ENCODE results near the gene CTSH. TPM values are rescaled to one million over a fixed set of nuclear protein-coding genes. Genes with fewer than 3 reads are reported as not detected.
"Not testable (repeated sequence)": the region's sequence is repeated elsewhere in the genome, so short reads cannot be mapped to it uniquely, and the experiment has no call there.

The CTSH gene
- total and polyA plus RNA-seq, 7 donors, result 37.4 to 274 (median 96.7) TPM

DNA sequence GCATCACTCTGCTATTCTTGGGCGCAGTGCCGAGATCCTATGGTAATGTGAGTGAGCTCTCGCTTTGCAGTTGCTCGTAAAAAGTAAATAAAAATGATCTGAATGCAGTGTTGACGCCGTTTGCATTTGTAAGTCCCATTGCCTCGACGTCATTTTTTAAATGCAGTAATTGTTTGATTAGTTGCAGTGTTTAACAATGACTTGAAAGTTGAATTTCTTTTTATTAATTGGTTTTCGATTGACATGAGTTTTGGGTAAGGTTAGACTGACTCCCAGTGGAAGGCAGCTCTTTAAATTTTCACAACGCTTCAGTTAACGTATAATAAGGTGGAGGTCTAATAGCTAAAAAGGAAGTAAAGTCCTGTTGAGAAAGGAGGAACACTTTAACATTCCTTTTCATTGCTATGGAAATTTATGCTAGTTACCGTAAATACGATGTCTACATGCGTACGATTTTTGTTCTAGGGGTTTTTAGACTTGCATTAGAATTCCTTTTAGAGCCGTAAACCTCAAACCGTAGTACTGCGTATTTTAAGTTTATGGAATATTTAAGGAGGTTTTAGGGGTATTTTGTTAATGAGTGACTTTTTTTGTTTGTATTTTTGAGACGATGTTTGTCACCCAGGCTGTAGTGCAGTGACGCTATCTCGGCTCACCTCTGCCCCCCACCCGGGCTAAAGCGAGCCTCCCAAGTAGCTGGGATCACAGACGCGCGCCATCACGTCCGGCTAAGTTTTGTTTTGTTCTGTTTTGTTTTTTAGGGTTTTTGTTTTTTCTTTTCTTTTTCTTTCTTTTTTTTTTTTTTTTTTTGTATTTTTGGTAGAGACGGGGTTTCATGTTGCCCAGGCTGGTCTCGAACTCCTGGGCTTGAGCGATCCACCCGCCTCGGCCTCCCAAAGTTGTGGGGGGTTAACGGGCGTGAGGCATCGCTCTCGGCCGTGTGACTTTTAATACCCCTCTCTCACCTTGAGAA, 70.8 kb downstream of the CTSH start:
- intact Hi-C loops (cut with DNase I), result loop anchor here (2.0 to 5.0 kb wide), 4 partner anchors 43 to 725 kb away; partner anchors contain the start of genes ADAMTS7 and IDH3A
- Histone ChIP-seq H3K9me3 (no peaks in the 10 kb centered on the region), H3K36me3 (no peaks in the 10 kb centered on the region), H3K4me3 (peak overlapping the region; percentile 74 to 99 (median 96)), H3K4me1 (peaks cover 0 to 54% (median 46%) of the 10 kb centered on the region in 4 donors), H3K27me3 (no peaks in the 10 kb centered on the region), H3K27ac (peak overlapping the region; percentile 95 to 100 (median 100))
- TF ChIP-seq EP300 (IDR thresholded peaks at IDR 0.05), result no peak
- TF ChIP-seq POLR2AphosphoS5 (IDR thresholded peaks at IDR 0.05), result no peak
- TF ChIP-seq POLR2A (IDR thresholded peaks at IDR 0.05), result no peak
- TF ChIP-seq CTCF (IDR thresholded peaks at IDR 0.05), result no peak
- DNase-seq, result no peak
- WGBS, 2 donors, result 1% methylated on average over 38 of the region's 38 CpGs

DNA sequence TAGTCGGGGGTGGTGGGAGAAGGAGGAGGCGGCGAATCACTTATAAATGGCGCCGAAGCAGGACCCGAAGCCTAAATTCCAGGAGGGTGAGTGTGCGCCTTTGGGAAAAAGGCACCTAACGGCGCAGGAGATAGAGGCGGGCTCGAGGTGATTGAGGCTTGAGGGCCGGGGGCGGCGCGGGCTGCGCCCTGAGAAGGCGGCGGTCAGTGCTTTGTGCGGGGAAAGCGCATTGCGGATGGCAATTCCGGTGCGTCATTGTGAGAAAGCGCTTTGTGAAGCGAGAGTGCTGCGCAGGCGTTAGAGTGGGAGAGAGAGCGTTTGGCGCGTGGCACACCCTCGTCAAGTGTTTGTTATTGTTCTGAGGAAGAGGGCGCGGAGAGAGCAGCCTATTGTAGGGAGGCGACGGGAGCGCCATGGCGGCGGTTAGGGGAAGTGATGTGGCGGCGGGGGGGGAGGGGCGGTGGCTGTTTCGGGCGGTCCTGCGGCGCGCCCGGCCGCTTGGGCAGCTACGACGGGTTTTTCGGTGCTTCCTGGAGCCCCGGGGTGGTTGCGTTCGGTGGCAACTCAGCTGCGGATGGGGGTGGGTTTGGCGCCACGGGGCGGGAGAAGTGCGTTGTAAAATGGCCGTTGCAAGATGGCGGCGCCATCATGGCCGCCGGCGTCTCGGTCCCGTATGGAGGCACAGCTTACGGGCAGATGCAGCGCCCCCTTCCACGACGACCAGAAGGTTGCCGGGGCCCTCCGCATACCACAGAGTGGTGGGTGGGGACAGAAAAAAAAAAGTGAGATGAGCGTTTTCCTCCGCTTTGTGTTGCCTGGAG, 71.7 kb downstream of the CTSH start:
- TF ChIP-seq CTCF (IDR thresholded peaks at IDR 0.05) (peak in 2 of 4 experiments; percentile 5 to 12), EP300 (IDR thresholded peaks at IDR 0.05) (peak in 1 of 4 donors; percentile 2), POLR2AphosphoS5 (IDR thresholded peaks at IDR 0.05) (peak in 3 of 4 donors; percentile 8 to 95 (median 86)), POLR2A (IDR thresholded peaks at IDR 0.05) (peak; percentile 90 to 94)
- Histone ChIP-seq H3K4me1 (peaks cover 0 to 45% (median 37%) of the 10 kb centered on the region in 4 donors), H3K4me3 (peak overlapping the region; percentile 74 to 99 (median 96)), H3K27me3 (no peaks in the 10 kb centered on the region), H3K27ac (peak overlapping the region; percentile 95 to 100 (median 100)), H3K9me3 (no peaks in the 10 kb centered on the region), H3K36me3 (no peaks in the 10 kb centered on the region)
- DNase-seq, result peak; percentile 87
- 0% methylated on average over 75 of the region's 75 CpGs for WGBS, 2 donors
- intact Hi-C loops (cut with DNase I), result loop anchor here (2.0 to 5.0 kb wide), 4 partner anchors 44 to 724 kb away; partner anchors contain the start of genes ADAMTS7 and IDH3A

DNA sequence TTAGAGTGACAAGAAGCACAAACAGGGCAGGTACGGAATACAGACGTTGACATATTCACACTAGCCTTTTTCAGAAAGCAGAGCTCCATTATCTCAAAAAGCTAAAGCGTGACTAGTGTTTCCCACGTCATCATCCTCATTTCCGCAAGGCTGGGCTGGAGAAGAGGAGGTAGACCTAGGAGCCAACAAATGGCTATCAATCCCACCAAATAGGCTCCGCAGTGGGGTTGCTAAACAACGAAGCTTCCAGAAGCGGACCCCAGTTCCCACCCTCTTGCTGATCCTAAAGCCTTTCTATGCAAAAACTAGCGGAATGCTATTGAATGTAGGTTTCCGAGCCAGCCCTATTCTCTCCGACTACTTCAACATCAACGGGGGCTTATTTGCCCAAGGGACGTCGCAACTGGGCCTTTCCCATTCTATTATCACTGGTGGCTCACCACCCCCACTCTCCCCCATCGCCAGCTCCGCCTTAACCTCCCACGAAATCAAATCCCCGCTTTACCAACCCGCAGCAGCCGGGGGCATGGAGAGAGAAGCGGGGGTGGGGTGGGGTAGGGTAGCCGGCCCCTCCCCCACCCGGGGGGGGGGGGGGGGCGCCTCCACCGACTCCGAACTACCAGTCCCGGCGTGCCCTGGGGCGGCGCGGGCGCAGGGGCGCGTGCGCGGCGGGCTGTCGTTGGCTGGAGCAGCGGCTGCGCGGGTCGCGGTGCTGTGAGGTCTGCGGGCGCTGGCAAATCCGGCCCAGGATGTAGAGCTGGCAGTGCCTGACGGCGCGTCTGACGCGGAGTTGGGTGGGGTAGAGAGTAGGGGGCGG, 72.5 kb downstream of the CTSH start, which contains the start of gene MORF4L1:
Gene MORF4L1, plus strand, starts transcription at position 736 of the 817 bp plus-strand sequence. CDS start 128 bp downstream, outside the sequence.
- H3K4me1 ChIP-seq, result peaks cover 0 to 36% (median 29%) of the 10 kb centered on the region in 4 donors
- H3K4me3 ChIP-seq, result peak within 1 kb of the TSS; percentile 74 to 99 (median 96)
- intact Hi-C loops (cut with DNase I), result loop anchor here (2.0 to 5.0 kb wide), 4 partner anchors 44 to 724 kb away; partner anchors contain the start of genes ADAMTS7 and IDH3A
- H3K36me3 ChIP-seq, result no peaks in the 10 kb centered on the region
- no peak for TF ChIP-seq EP300 (IDR thresholded peaks at IDR 0.05)
- no peak for TF ChIP-seq CTCF (IDR thresholded peaks at IDR 0.05)
- TF ChIP-seq POLR2AphosphoS5 (IDR thresholded peaks at IDR 0.05), result no peak
- no peak for TF ChIP-seq POLR2A (IDR thresholded peaks at IDR 0.05)
- no peaks in the 10 kb centered on the region for H3K27me3 ChIP-seq
- no peaks in the 10 kb centered on the region for H3K9me3 ChIP-seq
- H3K27ac ChIP-seq, result peak within 1 kb of the TSS; percentile 95 to 100 (median 100)
- WGBS, 2 donors, result 10 to 11% methylated on average over 52 of the region's 52 CpGs
- DNase-seq, result peak; percentile 98

- intact Hi-C loops (cut with DNase I), result loop anchor here (2.0 to 5.0 kb wide), 4 partner anchors 45 to 723 kb away; partner anchors contain the start of genes ADAMTS7 and IDH3A
- H3K36me3 ChIP-seq, DNase-seq, H3K9me3 ChIP-seq, H3K27me3 ChIP-seq: not testable (repeated sequence)
- WGBS, 2 donors, result 82 to 87% methylated on average over 24 of the region's 24 CpGs
- Histone ChIP-seq H3K4me3 (peak overlapping the region in 3 of 4 donors; percentile 74 to 99 (median 93)), H3K27ac (peak overlapping the region; percentile 95 to 100 (median 100)), H3K4me1 (peaks cover 0 to 29% (median 21%) of the 10 kb centered on the region in 4 donors)
Measured at GRCh38 chr15:78871483-78872127, 73.2 kb downstream of the CTSH start.

Measured in sigmoid colon (tissue), 7 donors.